IPS DF 19.7 (cell line): ENCODE results near the gene C12orf57.

ENCODE experiments used
- DNase-seq: peaks from one replicate; pipeline ENCODE4 v3.0.0-alpha.2; 2013; ENCODE audit warnings: low read depth, low spot score

The C12orf57 gene

DNA sequence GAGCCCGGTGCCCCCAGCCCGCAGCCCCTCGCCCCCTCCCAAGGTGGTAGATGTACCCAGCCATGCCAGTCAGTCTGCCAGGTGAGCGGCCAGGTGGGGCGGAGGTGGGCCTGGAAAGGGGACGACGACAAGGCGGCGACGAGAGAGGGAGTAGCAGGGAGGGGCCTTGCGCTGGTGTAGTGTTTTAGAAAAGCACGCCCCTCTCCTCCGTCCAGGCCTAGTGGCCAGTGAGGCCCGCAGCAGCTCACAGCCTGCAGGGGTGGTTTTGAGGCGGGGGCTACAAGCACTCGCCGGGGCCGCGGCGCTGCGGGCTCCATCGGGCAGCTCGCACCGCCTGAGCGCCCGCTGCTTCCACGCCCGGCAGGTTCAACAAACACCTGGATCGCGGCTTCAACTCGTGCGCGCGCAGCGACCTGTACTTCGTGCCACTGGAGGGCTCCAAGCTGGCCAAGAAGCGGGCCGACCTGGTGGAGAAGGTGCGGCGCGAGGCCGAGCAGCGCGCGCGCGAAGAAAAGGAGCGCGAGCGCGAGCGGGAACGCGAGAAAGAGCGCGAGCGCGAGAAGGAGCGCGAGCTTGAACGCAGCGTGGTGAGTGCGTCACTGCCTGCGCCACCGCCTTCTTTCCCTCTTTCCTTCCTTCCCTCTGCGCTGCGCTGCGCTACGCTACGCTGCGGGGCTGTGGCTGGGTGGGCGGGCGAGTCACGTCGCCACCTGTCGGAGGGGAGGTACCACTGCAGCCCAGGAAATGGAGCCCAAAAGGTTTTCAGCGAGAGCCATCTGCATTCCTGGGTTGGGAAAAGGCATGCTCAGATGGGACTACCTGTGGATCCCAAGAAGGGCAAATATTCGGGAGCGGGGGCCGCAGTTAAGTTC, 6.1 kb upstream of the C12orf57 start:
- no peak for DNase-seq

DNA sequence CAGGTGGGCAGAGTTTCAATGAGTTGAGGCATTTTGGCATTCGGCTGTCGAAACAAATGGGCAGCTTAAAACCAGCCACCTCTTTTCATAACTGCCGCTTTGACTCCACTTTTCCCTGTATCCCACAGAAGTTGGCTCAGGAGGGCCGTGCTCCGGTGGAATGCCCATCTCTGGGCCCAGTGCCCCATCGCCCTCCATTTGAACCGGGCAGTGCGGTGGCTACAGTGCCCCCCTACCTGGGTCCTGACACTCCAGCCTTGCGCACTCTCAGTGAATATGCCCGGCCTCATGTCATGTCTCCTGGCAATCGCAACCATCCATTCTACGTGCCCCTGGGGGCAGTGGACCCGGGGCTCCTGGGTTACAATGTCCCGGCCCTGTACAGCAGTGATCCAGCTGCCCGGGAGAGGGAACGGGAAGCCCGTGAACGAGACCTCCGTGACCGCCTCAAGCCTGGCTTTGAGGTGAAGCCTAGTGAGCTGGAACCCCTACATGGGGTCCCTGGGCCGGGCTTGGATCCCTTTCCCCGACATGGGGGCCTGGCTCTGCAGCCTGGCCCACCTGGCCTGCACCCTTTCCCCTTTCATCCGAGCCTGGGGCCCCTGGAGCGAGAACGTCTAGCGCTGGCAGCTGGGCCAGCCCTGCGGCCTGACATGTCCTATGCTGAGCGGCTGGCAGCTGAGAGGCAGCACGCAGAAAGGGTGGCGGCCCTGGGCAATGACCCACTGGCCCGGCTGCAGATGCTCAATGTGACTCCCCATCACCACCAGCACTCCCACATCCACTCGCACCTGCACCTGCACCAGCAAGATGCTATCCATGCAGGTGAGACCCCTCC, 5.2 kb upstream of the C12orf57 start:
- DNase-seq, result no peak

DNA sequence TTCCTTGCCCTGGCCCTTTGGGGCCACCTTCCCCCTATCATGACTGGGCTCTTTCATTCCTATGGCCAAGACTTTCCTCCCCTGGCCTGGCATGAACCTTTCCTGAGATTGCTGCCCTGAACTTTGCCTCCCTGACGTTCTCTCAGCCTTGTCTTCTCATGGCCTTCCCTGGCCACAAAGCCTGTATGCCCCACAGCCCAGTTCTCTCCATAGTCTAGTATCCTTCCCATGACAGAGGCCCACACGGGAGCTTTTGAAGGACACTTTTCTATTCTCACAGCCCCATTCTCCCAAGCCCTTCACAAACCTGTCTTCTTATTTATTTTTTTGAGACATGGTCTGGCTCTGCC, 4.7 kb upstream of the C12orf57 start:
- no peak for DNase-seq

DNA sequence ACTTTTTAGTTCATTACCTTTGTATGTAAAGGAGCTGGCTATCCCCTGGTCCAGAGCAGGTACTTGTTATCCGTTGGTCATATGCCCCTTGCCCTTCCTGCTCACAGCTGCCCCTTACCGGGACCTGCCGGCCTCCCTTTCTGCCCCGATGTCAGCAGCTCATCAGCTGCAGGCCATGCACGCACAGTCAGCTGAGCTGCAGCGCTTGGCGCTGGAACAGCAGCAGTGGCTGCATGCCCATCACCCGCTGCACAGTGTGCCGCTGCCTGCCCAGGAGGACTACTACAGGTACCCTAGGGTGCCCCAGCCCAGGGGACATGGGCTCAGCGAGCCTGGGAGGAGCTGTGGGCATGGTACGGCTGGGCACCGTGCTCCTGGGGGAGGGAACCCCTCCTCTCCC, 2.6 kb upstream of the C12orf57 start:
- DNase-seq, result no peak

- DNase-seq, result no peak
Observed at GRCh38 chr12:6941782-6942181, 2.0 kb upstream of the C12orf57 start.

GRCh38 chr12:6942331-6942665, 1.5 kb upstream of the C12orf57 start:
- DNase-seq, result no peak

- DNase-seq, result no peak
Observed at GRCh38 chr12:6943389-6943721, 467 bp upstream of the C12orf57 start.

DNA sequence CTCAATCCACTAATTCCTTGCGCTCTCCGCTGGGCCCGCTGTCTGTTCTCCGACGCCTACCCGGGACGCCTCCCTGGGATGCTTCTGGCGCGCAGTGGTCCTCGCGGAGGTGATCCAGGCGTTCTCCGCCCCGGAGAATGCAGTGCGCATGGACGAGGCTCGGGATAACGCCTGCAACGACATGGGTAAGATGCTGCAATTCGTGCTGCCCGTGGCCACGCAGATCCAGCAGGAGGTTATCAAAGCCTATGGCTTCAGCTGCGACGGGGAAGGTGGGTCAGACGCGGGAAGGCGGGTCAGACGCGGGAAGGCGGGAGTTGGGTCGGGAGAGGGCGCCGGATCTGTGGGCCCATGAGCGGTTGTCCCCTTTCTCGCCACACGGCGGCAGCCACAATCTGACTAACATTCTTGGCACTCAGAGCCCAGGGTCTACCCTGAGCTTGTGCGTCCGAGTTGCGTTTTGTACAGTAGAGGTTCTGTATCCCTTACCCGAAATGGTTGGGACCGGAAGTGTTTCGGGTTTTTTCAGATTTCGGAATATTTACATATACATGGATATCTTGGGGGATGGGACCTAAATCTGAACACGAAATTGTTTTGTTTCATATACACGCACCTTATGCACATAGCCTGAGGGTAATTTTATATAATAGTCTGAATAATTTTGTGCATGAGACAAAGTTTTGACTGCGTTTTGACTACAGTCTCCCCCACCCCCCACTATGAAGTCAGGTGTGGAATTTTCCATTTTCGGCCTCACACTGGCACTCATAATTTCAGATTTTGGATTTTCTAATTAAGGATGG, 762 bp downstream of the C12orf57 start:
- DNase-seq, result no peak

DNA sequence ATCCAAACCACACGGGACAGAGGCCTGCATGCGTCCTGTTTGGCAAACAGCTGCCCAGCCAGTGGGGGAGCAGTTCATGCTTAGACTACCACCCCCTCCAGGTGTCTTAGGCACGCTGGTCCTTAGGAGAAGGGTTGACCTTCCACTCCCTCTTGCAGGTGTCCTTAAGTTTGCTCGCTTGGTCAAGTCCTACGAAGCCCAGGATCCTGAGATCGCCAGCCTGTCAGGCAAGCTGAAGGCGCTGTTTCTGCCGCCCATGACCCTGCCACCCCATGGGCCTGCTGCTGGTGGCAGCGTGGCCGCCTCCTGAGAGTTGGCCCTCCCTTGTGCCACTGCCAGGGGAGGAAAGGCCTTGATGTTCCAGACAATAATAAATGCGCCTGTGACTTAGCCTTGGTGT, 1.8 kb downstream of the C12orf57 start:
- no peak for DNase-seq

DNA sequence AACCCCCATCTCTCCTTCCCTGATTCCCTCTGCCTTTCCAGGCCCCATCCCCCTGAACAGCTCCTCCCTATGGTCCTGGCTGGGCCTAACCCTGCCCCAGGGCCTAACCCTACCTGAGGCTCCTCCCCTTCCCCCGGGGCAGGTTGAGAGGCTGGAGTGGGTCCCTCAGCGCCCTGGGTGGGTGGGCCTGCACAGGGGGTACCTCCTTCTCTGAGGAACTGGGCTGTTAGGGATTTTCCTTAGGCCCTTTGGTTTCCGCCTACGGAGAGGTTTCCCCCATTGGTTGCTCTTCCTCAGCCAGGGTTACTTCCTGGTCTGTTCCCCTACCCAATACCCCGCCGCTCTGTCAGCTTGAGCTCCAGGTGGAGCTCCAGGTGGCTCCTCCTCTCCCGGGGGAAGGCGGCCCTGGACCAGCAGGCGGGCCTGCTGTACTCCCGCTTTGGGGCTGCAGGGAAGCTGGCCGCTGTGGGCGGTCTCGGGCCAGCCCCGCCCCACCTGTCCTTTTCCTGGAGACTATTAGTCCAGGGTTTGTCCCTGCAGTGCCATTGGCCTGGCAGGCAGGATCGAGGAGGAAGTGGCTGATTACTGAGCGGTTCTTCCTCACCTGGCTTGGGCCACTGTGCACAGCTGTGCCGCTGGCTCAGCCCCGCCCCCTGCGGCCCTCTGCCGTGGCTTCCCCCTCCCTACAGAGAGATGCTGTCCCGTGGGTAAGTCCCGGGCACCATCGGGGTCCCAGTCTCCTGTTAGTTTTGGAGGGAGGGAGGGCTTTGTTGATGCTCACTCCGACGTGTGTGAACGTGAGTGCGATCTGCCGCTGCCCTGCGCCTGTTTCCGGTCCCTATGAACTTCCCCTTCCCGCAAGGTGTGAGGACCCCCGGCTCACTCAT, 2.5 kb downstream of the C12orf57 start:
- DNase-seq, result no peak

DNA sequence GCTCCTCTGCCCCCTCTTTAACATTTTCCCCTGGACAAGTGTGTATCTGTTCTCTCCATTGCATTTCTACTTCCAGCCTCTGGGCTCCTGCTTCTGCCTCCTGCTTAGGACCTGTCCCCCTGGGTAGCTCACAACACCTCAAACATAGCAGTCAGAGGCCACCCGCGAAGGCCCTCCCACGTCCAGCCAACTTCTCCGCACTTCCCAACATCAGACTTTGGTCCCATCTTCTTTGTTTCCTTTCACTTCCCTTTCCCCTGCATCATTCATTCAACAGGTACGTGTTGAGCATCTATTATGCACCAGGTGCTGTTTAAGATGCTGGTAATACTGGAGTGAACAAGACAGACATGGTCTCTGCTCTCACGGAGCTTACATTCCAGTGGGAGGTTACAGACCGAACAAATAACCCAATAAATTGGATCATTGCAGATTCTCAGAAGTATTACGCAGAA, 3.1 kb downstream of the C12orf57 start:
- DNase-seq, result no peak

GRCh38 chr12:6947615-6948014, 3.8 kb downstream of the C12orf57 start:
- DNase-seq, result no peak

GRCh38 chr12:6948873-6949594, 5.2 kb downstream of the C12orf57 start:
- DNase-seq, result no peak

DNA sequence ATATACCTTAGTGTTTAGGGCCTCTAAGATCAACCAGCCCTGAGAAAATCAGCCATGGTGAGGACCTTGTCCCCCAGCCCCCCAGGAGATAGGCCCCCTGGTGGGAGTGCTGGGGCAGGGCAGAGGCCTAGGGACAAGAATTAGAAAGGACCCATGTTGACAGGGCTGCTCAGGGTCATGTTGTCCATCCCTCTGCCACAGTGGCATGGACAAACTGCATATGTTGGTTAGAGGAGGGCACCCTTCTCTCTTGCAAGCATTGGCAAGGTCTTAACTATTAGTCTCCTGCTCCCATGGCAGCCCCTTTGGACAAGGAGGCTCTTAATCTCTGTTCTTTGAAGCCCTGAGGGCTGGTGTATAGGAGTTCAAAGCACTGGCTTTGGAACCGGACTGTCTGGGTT, 6.6 kb downstream of the C12orf57 start:
- DNase-seq, result no peak

GRCh38 chr12:6950811-6951540, 7.2 kb downstream of the C12orf57 start, which contains the start of gene PTPN6:
Gene PTPN6 (plus strand): TSS chr12:6951356. CDS start chr12:6951513, 157 bp downstream.
- DNase-seq, result no peak

- no peak for DNase-seq
Observed at GRCh38 chr12:6951551-6952120, 7.8 kb downstream of the C12orf57 start.

GRCh38 chr12:6952121-6952862, 8.5 kb downstream of the C12orf57 start:
- DNase-seq, result no peak

- DNase-seq, result no peak
Observed at GRCh38 chr12:6952863-6953441, 9.1 kb downstream of the C12orf57 start.
